SH-SY5Y (cell line): ENCODE data around the gene DHX35.

Source experiments
- GATA2 ChIP-seq: IDR thresholded peaks from 2 replicates; pipeline ENCODE4 v1.6.1; 2011; ENCODE audit warnings: mild to moderate bottlenecking, low read depth, low read length
- GATA3 ChIP-seq: IDR thresholded peaks from 2 replicates; pipeline ENCODE4 v1.6.1; 2011; ENCODE audit warnings: low read depth, mild to moderate bottlenecking, low read length, moderate library complexity

DNA sequence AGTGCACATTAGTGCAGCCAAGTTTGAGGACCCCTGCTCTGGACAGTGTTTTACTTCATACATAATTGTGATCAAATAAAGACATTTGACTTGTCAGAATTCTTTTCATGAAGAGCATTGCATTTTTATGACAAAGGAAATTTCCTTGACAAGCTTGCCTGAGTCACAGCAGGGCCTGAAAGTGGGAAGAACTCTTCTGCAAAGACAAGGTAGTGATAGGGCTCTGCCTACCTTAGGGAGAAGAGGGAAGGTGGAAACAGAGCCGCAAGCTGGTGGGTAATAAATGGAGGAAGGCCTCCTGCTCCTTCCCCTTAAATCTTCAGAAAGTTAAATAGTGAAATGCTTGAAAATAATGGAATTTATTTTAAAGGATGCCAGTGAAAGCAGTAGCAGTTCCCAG, 118.2 kb downstream of the DHX35 start:
- TF ChIP-seq GATA2 (no peak), GATA3 (no peak)
